HG03442 (cell line): ENCODE results near the gene PTRH1.
A peak's percentile ranks its signal among the peaks of the same experiment; 100 is the strongest.
"Not testable (repeated sequence)": the region's sequence is repeated elsewhere in the genome, so short reads cannot be mapped to it uniquely, and the experiment has no call there.

Source experiments
- ATAC-seq: cut with Tn5 transposase; IDR thresholded peaks from one replicate; pipeline ENCODE4 v1.9.1; 2021; ENCODE audit warnings: mild to moderate bottlenecking, moderate library complexity; ENCODE audit not compliant: unreplicated experiment

The PTRH1 gene, protein sequence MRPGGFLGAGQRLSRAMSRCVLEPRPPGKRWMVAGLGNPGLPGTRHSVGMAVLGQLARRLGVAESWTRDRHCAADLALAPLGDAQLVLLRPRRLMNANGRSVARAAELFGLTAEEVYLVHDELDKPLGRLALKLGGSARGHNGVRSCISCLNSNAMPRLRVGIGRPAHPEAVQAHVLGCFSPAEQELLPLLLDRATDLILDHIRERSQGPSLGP

DNA sequence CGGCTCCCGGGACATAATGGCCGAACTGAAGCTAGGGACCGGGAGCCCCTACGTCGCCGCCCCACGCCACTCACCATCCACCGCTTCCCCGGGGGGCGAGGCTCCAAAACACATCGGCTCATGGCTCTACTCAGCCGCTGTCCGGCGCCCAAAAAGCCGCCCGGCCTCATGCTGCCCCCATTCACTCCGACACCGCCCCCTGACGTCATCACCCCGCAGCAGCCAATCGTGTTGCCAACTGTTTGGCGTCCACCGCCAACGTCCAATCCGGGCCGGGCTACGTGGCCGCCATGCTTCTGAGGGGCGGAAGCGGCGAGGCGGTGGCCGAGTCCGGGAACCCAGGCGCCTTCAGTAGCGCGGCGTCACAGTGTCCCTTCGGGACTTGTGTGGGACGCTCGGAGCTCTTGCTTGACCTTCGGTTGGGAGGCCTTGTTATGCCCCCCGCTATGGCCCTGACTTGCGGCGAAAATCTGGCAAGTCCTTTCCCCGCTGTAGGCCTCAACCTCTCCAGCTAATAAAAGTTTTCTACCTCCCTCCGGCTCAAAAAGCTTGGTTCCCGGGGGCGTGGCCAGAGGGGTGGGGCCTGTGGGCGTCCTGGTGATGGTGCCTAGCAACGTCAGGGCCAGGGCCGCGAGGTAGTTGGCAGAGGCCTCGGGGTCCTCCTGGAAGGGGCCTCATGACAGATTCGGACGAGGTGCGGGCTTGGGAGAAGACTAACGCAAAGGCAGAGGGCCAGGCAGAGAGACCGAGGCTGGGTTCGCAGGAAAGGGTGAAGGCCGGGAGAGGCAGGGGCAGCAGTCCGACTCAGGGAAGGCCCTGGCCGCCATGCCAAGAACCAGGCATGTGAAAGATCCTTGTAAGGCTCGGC is at the start of gene PTRH1, which contains the start of gene TTC16:
TSS of gene PTRH1 (minus strand) at position 194 of the 868 bp plus-strand sequence. CDS start at position 170, 24 bp downstream.
TSS of gene TTC16 (plus strand) at position 610 of the 868 bp plus-strand sequence. CDS start at position 677, 67 bp downstream.
- ATAC-seq = peak; percentile 90

DNA sequence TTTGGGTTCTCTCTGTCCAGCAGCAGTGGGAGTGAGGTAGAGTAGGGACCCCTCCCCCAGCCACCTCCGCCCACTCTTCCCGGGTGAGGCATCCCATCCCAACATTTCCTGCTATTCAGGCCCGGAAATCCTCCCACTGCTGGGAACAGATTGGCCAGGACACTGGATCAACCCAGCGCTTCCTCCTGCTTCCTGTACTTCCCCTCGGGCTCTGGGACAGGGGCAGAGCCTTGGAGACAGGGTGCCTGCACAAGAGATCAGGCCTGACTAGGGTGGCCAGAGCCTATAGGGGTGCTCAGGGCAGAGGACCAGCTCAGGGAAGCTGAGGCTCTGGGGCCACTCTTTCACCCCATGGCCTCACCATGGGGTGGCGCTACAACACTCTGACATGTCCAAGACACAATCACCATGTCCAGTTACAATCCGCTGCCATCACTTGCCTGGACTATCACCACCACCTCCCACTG is 48.5 kb upstream of the PTRH1 start:
- ATAC-seq = no peak

DNA sequence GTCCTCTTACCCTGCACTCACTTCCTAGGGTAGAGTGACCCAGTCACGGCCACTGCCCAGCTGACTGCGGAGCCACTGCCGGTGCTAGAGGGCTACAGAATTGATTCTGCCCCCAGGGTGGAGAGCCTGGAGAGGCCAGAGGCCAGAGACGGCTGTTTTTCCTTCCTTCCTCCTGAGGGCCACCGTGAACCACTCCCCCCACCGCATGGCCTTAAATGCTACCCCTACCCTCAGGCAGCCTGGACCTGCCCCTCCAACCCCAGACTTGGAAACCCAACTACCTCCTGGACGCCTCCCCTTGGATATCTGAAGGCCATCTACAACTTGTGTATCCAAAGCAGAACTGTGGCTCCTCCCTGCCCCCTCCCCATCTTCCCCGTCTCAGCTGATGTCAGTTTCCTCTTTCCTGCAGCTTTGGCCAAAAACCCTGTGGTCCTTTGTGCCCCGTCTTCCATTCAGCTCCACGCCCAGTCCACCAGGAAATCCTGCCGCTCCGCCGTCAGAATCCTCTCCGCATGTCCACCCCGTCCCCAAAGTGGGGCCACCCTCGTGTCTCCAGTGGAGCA is 46.7 kb upstream of the PTRH1 start:
- no peak for ATAC-seq

DNA sequence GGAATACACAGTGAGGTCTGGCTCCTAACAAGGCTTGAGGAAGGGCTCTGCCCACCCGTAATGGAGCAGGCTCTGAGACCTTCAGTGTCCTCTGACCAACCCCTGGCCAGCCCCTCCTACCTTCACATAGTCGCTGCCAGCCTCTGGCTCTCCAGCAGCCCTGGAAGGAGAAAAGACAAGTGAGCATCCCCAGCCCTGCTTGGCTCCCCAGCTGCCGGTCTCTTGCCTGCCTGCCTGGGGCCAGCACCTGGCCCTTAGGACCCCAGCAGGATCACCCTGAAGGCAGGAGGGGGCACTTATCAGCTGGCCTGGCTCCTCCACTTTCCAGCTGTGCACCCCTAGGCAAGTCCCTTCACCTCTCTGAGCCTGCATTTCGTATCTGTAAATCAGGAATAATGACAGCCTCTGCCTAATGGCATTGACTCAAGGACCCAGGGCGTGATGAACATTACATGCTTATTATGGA is 46.1 kb upstream of the PTRH1 start:
- no peak for ATAC-seq

DNA sequence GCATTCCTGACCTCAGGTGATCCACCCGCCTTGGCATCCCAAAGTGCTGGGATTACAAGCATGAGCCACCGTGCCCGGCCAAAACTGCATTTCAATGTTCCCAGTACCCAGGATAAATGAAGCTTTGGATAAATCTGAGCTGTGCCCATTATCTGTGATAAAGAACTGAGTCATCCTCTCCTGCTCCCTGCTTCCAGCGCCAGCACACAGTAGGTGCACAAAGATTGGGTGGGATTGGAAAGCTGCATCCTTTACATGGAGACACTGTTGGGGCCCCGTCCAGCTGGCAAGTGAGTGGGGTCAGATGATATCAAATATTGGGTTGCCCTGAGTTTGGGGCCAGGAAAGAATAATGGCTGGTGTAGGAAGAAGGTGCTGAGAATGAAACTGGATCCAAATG is 45.6 kb upstream of the PTRH1 start:
- ATAC-seq = no peak

DNA sequence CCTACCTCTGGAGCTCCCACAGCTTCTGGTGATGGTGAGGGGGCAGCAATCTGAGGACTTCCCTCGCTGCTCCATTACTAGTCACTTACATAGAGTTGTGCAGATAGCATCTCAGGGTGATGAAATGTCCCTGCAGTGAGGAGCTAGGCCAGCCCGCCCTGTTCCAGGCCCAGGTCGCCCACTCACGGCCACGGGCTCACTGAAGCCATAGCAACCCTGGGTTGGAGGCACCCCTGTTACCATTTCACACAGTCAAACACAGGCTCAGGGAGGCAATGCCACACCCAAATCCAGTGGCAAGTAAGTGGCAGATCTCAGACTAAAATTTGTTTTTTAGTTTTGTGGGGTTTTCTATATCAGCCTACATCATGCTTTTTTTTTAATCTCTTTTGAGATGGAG is 43.4 kb upstream of the PTRH1 start:
- no peak for ATAC-seq

DNA sequence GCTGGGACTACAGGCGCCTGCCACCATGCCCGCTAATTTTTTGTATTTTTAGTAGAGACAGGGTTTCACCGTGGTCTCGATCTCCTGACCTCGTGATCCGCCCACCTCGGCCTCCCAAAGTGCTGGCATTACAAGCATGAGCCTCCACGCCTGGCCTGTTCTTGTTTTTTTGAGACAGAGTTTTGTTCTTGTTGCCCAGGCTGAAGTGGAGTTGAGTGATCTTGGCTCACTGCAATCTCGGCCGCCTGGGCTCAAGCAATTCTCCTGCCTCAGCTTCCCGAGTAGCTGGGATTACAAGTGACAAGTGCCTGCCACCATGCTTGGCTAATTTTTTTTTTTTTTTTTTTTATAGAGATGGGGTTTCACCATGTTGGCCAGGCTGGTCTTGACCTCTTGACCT is 41.3 kb upstream of the PTRH1 start:
- not testable (repeated sequence) for ATAC-seq

DNA sequence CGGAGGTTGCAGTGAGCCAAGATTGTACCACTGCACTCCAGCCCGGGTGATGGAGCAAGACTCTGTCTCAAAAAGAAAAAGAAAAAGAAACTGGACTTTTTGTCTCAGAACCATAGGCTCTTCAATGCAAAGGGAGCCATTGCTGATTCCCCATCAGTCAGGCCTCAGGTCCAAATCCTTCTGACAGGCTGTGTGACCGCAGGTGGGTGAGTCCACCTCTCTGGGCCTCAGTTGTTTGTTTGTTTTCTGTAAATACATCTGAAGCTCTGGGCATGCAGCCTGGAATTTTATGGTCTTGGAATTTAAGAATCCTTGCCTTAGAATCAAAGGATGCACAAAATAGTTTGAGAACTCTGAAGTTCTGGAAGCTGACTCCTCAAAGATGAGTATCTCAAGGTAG is 40.8 kb upstream of the PTRH1 start:
- no peak for ATAC-seq

DNA sequence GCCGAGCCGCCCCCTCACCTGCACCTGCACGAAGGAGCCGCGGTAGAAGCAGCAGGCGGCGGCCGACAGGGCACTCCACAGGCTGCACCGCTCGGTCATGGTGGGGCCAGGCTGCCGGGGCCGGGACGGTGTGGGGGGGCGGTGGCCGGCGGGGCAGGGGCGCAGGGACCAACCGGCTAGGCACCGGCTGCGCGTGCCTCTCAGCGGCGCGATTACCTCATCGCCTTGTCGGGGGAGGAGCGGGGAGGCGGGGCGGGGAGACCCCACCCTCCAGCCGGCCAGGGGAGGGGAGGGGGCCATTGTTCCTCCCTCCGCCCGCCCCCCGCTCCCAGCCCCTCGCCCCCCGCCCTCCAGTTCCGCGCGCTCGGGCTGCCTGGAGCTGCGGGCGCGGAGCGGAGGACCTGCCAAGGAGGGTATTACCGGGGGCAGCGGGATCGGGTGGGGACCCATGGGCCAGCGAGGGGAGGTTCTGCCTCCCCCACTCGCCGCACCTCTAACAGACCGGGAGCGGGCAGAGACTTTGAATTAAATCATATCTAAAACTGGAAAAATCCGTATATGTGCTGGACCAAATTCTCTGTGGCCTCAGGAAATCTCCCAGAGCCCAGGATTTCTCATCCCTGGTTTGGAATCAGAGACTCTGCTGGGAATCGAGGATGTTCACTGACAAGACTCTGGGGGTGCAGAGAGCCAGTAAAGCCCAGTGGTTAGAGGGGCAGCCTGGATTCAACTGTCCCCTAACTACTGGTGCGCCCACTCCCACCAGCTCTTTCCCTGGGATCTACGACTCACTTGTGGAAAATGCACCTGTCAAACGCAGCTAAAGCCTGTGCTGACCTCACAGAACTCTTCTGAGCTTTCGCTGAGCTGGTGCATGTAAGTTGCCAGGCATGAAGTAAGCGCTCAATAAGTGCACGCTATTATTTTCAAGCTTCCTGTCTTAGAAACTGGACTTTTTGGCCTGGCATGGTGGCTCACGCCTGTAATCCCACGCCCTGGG is 39.9 kb upstream of the PTRH1 start:
- no peak for ATAC-seq

DNA sequence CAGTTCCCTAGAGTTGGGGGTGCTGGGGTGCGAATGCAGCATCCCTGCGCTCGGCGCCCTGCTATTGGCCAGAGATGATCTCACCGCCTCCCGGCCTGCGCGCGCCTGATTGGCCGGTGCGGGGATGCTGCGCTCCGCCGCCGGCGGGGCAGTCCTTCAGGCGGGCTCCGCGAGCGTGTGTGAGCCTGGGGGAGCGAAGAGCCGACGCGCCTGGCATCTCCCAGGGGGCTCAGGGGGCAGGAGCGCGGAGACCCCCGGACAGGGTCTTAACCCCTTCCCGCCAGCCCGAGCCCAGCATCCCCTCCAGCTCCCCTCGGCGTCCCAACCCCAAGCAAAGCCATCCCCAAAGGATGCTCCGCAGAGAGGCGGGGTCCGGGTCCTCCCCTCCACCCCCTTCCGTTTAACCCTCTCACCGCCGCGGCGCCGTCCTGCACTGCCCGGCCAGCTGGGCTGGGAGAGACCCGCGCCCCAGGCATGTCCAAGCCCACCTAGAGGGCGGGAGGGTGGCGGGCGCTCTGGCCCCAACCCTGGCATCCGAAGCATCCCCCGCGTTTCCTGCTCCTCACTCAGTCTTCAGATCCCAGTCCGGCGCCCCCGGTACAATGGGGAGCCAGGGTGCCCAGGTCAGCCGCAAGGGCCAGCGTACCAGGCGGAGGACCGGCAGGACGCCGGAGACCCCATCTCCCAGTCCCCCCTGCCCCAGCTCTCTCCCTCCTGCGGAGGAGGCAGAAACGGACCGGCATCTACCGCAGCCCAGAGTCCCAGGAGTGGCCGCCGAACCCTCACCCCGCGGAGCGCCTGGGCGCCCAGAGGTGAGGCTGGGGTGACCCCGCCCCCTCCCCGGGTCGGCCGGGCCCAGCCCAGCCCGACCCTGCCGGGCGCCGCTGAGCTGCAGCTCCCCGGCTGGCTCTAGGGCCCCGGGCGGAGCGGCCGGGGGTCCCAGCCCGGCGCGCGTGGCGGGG is 38.9 kb upstream of the PTRH1 start:
- ATAC-seq = no peak

DNA sequence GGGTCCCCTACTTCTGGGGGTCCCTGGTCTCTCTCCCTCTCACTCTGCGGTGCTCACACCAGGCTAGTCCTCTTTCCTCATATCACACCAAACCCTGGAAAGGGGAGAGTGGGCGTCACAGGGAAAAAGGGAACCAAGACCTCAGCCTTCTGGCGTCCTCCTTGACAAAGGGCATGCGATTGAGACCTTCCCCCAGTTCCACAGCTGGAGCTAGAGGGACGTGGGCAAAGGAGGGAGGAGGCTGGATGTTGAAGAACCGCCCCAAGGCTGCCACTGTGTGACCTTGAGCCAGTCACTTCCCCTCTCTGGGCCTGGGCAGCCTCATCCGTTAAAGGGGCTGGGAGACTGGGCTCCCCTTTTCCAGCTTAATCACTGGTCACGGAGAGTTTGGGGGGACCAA is 38.2 kb upstream of the PTRH1 start:
- ATAC-seq = no peak

DNA sequence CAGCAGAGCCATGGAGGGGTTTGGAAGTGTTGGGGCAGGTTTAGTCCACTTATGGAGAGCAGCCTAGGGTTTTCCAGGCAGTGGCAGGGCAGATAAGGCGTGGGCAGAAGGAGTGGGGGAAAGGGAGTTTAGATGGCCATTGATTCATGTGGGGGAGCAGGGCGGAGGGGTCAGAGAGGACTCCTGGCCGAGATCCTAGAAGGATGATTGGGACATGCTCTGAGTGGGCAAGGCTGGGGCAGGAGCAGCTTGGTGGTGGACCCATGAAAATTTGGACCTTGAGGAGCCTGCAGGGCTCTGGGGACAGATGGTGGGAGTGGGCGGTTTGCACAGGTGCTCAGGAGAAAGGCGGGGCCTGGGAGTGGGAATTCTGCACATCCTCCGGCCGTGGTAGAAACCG is 37.7 kb upstream of the PTRH1 start:
- ATAC-seq = no peak

DNA sequence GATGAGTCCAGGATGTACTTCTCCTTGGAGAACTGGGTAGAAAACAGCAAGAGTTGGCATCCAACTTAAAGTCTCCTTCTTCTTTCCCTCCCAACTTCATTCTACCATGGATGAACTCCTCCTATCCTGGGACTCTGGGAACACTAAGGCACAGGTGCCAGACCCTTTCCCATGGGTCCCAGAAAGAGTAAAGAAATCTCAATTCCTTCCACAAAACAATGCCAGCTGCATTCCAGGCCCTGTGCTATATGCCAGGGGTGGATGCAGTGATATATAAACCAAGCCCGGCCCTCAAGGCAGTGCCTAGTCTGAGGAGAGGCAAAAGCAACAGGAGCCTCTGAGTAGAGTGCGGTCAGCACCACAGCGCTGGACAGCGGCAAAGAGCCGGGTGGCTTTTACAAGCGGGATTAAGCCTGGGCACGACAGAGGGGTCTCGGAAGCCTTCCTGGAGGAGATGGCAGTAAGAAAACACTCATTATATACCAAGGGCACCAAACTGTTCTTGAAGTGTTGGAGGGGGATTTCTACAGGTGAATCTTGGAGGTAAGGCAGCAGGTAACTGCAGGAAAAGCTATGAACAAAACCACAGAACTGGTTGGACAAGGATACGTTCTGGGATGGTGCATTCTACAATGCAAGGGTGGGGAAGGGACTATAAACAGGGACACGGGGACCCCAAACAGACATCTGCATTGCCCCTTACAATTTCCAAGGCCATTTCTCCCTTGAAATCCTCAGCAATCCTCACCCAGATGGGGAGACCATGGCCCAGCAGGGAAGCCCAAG is 36.0 kb upstream of the PTRH1 start:
- ATAC-seq = no peak

DNA sequence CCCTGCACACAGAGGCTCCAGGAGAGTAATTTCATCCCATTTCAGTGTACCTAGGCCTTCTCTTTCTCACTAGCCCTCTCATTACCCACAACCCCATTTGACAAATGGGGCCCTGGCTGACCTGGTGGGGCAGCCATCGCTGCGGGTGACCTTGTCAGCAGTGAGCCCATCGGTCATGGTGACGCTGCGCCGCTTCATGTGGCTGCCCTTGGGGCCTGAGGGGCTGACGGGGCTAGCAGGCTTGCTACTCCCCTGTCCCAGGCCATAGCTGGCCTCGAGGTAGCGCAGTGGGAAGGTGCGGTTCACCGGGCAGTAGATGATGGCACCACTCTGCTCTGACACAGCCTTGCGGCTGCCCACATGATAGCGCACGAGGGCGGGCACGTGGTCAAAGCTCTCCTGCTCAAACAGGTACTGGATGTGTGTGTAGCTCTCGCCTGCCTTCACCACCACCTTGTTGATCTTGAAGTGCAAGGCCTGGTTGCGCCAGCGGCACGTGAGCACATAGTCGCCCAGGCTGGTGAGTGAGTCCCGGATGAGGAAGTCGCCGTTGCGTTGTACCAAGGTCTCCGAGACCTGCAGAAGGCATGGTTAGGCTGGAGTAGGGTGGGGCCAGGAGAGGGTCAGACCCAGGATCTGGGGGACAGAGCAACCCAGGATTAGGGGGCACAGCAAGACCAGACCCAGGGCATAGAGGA is 33.8 kb upstream of the PTRH1 start:
- ATAC-seq = no peak

DNA sequence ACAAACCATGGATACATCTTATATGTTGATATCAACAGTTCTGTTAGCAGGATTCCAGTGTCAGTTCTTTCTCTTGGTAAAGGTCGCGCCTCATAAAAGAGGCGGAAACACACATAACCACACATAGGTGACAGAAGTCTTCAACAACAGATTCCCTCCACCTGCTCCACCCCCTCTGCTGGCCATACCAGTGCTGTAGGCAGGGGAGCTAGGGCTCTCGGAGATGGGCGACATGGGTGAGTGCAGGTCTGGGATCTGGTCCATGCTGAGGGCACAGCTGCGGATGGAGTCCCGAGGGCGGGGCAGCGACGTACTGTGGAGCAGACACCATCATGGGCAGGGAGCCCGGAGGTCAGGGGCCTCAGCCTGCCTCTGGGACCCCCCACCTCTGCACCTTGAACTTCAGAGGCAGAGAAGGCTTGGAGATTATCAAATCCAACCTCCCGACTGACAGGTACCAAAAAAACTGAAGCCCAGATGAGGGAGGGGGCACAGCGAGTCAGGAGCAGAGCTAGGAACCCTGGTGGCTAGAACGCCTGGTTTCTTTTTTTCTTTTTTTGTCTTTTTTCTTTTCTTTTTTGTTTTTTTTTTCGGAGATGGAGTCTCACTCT is 31.6 kb upstream of the PTRH1 start:
- no peak for ATAC-seq

DNA sequence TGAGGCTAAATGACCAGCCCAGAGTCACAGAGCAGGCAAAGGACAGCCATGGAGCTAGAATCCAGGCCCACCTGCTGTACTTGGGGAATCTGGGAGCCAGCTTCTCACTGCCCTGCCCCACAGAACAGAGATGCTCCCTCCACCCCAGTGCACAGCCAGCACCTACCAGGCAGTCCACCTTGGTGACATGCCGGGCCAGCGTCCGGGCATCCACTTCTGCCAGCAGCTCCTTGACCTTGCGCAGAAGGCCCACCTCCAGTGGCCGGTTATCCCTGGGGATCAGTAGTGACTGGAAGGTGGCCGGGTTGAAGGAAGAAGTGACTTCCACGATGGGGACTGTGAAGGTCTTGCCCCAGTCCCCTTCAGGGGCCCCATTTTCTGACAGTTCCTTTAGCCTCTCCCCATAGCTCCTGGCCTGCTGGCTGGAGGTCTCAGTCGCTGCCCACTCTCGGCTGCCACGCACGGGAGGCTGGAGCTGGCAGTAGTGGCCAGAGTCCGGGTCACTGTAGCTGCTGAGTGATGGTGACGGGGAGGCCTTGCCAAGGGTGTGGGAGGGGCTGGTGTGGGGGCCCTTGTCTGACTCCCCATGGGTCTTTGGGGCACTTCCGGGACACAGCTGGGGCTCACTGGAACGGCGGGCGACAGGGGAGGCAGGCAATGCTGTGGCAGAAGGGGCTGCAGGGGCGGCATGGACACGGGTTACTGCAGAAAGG is 29.1 kb upstream of the PTRH1 start:
- no peak for ATAC-seq
